Measurements from ENCODE around the gene ATP8B4.

GRCh38 chr15:50067254-50067653, 51.8 kb downstream of the ATP8B4 start:
- TF ChIP-seq, protein P1, sequence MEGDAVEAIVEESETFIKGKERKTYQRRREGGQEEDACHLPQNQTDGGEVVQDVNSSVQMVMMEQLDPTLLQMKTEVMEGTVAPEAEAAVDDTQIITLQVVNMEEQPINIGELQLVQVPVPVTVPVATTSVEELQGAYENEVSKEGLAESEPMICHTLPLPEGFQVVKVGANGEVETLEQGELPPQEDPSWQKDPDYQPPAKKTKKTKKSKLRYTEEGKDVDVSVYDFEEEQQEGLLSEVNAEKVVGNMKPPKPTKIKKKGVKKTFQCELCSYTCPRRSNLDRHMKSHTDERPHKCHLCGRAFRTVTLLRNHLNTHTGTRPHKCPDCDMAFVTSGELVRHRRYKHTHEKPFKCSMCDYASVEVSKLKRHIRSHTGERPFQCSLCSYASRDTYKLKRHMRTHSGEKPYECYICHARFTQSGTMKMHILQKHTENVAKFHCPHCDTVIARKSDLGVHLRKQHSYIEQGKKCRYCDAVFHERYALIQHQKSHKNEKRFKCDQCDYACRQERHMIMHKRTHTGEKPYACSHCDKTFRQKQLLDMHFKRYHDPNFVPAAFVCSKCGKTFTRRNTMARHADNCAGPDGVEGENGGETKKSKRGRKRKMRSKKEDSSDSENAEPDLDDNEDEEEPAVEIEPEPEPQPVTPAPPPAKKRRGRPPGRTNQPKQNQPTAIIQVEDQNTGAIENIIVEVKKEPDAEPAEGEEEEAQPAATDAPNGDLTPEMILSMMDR (IDR thresholded peaks at IDR 0.05; ENCODE audit: insufficient read depth, low read length, poor library complexity, severe bottlenecking): no peak
- TF ChIP-seq EZH2phosphoT487 (conservative IDR thresholded peaks at IDR 0.05; ENCODE audit: low read length): no peak

Data from SU-DHL-6 (cell line).